AG09319 (cell line): ENCODE results near the gene TRIM60.

Source experiments
- DNase-seq: peaks from one replicate; pipeline ENCODE4 v3.0.0-alpha.2; 2010; ENCODE audit warnings: low read depth; ENCODE audit errors: extremely low read depth
- TF ChIP-seq, protein P1 (sequence below): IDR thresholded peaks from 2 replicates; pipeline ENCODE4 v1.5.1; 2011; ENCODE audit warnings: low read depth, mild to moderate bottlenecking, inconsistent platforms, low read length, moderate library complexity

TRIM60 gene

DNA sequence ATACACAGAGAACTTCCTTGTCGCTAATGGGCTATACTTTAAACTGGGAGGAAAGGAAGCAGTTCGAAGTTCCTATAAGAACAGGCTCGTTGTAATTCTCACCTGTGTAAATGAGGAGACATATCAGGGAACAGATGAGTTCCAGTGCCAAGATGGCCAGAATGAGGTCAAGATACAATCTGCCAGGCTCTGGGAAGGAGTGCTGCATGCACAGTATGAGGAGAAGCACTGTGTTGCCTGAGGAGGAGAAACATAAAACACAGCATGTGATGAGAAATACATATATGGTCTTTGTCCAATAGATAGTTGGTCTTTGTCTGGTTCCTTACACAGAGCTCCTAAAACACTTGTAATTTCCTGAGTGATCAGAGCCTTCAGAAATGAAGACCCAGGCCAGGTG is 56.6 kb downstream of the TRIM60 start:
- no peak for DNase-seq
- TF ChIP-seq, protein P1, sequence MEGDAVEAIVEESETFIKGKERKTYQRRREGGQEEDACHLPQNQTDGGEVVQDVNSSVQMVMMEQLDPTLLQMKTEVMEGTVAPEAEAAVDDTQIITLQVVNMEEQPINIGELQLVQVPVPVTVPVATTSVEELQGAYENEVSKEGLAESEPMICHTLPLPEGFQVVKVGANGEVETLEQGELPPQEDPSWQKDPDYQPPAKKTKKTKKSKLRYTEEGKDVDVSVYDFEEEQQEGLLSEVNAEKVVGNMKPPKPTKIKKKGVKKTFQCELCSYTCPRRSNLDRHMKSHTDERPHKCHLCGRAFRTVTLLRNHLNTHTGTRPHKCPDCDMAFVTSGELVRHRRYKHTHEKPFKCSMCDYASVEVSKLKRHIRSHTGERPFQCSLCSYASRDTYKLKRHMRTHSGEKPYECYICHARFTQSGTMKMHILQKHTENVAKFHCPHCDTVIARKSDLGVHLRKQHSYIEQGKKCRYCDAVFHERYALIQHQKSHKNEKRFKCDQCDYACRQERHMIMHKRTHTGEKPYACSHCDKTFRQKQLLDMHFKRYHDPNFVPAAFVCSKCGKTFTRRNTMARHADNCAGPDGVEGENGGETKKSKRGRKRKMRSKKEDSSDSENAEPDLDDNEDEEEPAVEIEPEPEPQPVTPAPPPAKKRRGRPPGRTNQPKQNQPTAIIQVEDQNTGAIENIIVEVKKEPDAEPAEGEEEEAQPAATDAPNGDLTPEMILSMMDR, result no peak
